ENCODE data around the gene GP1BB.

DNA sequence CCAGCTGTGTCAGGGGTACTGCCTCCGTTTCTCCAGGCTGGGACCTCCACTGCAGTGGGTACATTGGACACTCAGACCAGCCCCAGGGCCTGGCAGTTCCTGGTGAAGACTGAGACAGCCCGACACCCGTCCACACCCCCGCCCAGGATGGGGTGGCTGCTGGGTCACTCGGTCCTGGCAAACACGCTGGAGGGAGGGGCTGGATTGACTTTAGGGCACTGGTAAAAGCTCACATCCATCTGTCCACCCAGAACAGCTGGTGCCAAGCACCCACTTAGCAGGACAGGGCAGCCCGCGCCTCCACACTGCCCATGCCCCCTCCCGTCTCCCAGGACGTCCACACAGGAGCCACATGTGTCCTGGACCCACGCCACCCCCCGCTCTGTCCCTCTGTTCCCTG lies 26.5 kb downstream of the GP1BB start:
- TF ChIP-seq POLR2A (IDR thresholded peaks at IDR 0.05; ENCODE audit: low read length) (no peak), GATA1 (IDR thresholded peaks at IDR 0.05; ENCODE audit: low read depth, low read length) (no peak)
